Head of caudate nucleus (tissue), 42 donors: ENCODE measurements around the gene TNIK.
"Not testable (repeated sequence)": the region's sequence is repeated elsewhere in the genome, so short reads cannot be mapped to it uniquely, and the experiment has no call there.

Source experiments
- DNase-seq, 42 donors: peaks; one replicate each; pipeline versions ENCODE4 v3.0.0 to v3.0.0-alpha.2; 2020 to 2021; ENCODE audit warnings: mixed read lengths in 7 of 42
- intact Hi-C: fragments of 100-400 bp; cut with DNase I; formaldehyde crosslinking; loops from one replicate; pipeline ENCODE4 v1.15.0; 2022

The TNIK gene

GRCh38 chr3:171260899-171261298 is 199.3 kb downstream of the TNIK start:
- intact Hi-C loops, result no loop called here

GRCh38 chr3:171260466-171260865 is 199.7 kb downstream of the TNIK start:
- peak in 3 of 42 donors; percentile 21 to 29 (median 27) for DNase-seq
- intact Hi-C loops, result no loop called here

More at GRCh38 chr3:171260899-171261298, 199.3 kb downstream of the TNIK start:
- no peak for DNase-seq

GRCh38 chr3:171258316-171258715 is 201.9 kb downstream of the TNIK start:
- intact Hi-C loops, result no loop called here
- DNase-seq, result no peak

- no peak for DNase-seq
- intact Hi-C loops, result no loop called here
Measured at GRCh38 chr3:171257251-171258203, 202.7 kb downstream of the TNIK start.

- intact Hi-C loops, result no loop called here
- DNase-seq, result no peak
Measured at GRCh38 chr3:171256445-171257250, 203.6 kb downstream of the TNIK start.

GRCh38 chr3:171255236-171255806 is 204.9 kb downstream of the TNIK start:
- no peak for DNase-seq
- intact Hi-C loops, result no loop called here

- intact Hi-C loops, result no loop called here
- no peak for DNase-seq
Measured at GRCh38 chr3:171254315-171254714, 205.9 kb downstream of the TNIK start.

- no peak for DNase-seq
- intact Hi-C loops, result no loop called here
Measured at GRCh38 chr3:171251835-171252234, 208.4 kb downstream of the TNIK start.

- intact Hi-C loops, result no loop called here
Measured at GRCh38 chr3:171250444-171250843, 209.8 kb downstream of the TNIK start.

GRCh38 chr3:171249245-171249644 is 211.0 kb downstream of the TNIK start:
- intact Hi-C loops, result no loop called here
- DNase-seq, result no peak

More at GRCh38 chr3:171250444-171250843, 209.8 kb downstream of the TNIK start:
- no peak for DNase-seq

GRCh38 chr3:171248426-171249111 is 211.6 kb downstream of the TNIK start:
- intact Hi-C loops, result no loop called here

GRCh38 chr3:171245796-171246765 is 214.1 kb downstream of the TNIK start:
- no peak for DNase-seq
- intact Hi-C loops, result no loop called here

More at GRCh38 chr3:171248426-171249111, 211.6 kb downstream of the TNIK start:
- DNase-seq, result no peak

GRCh38 chr3:171242951-171243350 is 217.3 kb downstream of the TNIK start:
- intact Hi-C loops, result no loop called here
- no peak for DNase-seq

GRCh38 chr3:171242170-171242569 is 218.0 kb downstream of the TNIK start:
- intact Hi-C loops, result no loop called here
- no peak for DNase-seq

GRCh38 chr3:171241655-171242054 is 218.6 kb downstream of the TNIK start:
- intact Hi-C loops, DNase-seq: not testable (repeated sequence)

GRCh38 chr3:171240504-171240835 is 219.7 kb downstream of the TNIK start:
- DNase-seq, result no peak
- intact Hi-C loops, result no loop called here

GRCh38 chr3:171239757-171240503 is 220.3 kb downstream of the TNIK start:
- no peak for DNase-seq
- intact Hi-C loops, result no loop called here
